PC-3 (cell line): ENCODE data around the gene ENTPD2. TPM values are rescaled to one million over a fixed set of nuclear protein-coding genes. Genes with fewer than 3 reads are reported as not detected.
A peak's percentile ranks its signal among the peaks of the same experiment; 100 is the strongest.
"Not testable (repeated sequence)": the region's sequence is repeated elsewhere in the genome, so short reads cannot be mapped to it uniquely, and the experiment has no call there.

ENCODE experiments used
- ATAC-seq: fragments of 200-7000 bp; cut with Tn5 transposase; 2 replicates; pipeline ENCODE4 v1.9.1; 2020; ENCODE audit warnings: mild to moderate bottlenecking, moderate library complexity
- BruUV-seq: library from RNA; stranded (reverse); fragments of 400-500 nt; replicated peaks from 2 replicates; lab custom pipeline; 2021; lab: Mats Ljungman, UMichigan
- CTCF ChIA-PET: fragments of 300-600 bp; sonication (Branson Sonifier 250); formaldehyde crosslinking; loops from one replicate; lab custom pipeline; 2022; ENCODE audit warnings: antibody characterized with exemption; lab: Charles Lee
- POLR2A ChIA-PET: fragments of 300-600 bp; sonication (Branson Sonifier 250); formaldehyde crosslinking; loops from one replicate; lab custom pipeline; 2022; ENCODE audit warnings: antibody characterized with exemption; ENCODE audit not compliant: unreplicated experiment; lab: Charles Lee
- DNase-seq: peaks from one replicate; pipeline ENCODE4 v3.0.0-alpha.2; 2015
- H2AFZ ChIP-seq: fragments of 300-600 bp; sonication (generic); 2 replicates; pipeline ENCODE4 v1.6.0; 2016; ENCODE audit warnings: antibody characterized with exemption, low read length
- H3F3A ChIP-seq: fragments of 300-600 bp; sonication (generic); one replicate; pipeline ENCODE4 v1.6.0; 2017; ENCODE audit warnings: antibody characterized with exemption, low read length, control low read depth, mild to moderate bottlenecking; ENCODE audit not compliant: unreplicated experiment
- H3K27ac ChIP-seq: fragments of 300-600 bp; sonication (generic); 2 replicates; pipeline ENCODE4 v1.5.1; 2016; ENCODE audit warnings: mild to moderate bottlenecking, low read length
- H3K27me3 ChIP-seq: fragments of 300-600 bp; sonication (generic); 2 replicates; pipeline ENCODE4 v1.6.1; 2016; ENCODE audit warnings: low read length, mixed read lengths
- H3K36me3 ChIP-seq: fragments of 300-600 bp; sonication (generic); 2 replicates; pipeline ENCODE4 v1.6.1; 2016; ENCODE audit warnings: low read depth, mixed run types, low read length, mixed read lengths
- H3K4me1 ChIP-seq: fragments of 300-600 bp; sonication (generic); 2 replicates; pipeline ENCODE4 v1.5.1; 2016; ENCODE audit warnings: low read length; ENCODE audit not compliant: insufficient read depth
- H3K4me2 ChIP-seq: fragments of 300-600 bp; sonication (generic); 2 replicates; pipeline ENCODE4 v1.6.0; 2016; ENCODE audit warnings: low read length
- H3K4me3 ChIP-seq: fragments of 300-600 bp; sonication (generic); 2 replicates; pipeline ENCODE4 v1.5.1; 2016; ENCODE audit warnings: mild to moderate bottlenecking, low read length, mixed read lengths
- H3K79me2 ChIP-seq: fragments of 300-600 bp; sonication (generic); 2 replicates; pipeline ENCODE4 v1.6.1; 2017; ENCODE audit warnings: low read length, mixed read lengths
- H3K9ac ChIP-seq: fragments of 300-600 bp; sonication (generic); 2 replicates; pipeline ENCODE4 v1.6.0; 2016; ENCODE audit warnings: mild to moderate bottlenecking, low read length
- H3K9me2 ChIP-seq: fragments of 300-600 bp; sonication (generic); replicated peaks from 2 replicates; pipeline ENCODE4 v1.6.1; 2016; ENCODE audit warnings: mixed run types, low read length, mixed read lengths
- H3K9me3 ChIP-seq: fragments of 300-600 bp; sonication (generic); 2 replicates; pipeline ENCODE4 v1.6.1; 2016; ENCODE audit warnings: low read length, mixed read lengths
- H4K20me1 ChIP-seq: fragments of 300-600 bp; sonication (generic); 2 replicates; pipeline ENCODE4 v1.6.1; 2016; ENCODE audit warnings: low read length, mixed read lengths
- CTCF ChIP-seq: fragments of 300-600 bp; sonication (generic); conservative IDR thresholded peaks from 2 replicates; pipeline ENCODE4 v1.5.1; 2017; ENCODE audit warnings: antibody characterized with exemption, low read depth, mild to moderate bottlenecking, low read length
- EZH2 ChIP-seq: fragments of 300-600 bp; sonication (generic); IDR thresholded peaks from one replicate; pipeline ENCODE4 v1.6.1; 2017; ENCODE audit warnings: antibody characterized with exemption, mild to moderate bottlenecking, low read length; ENCODE audit not compliant: unreplicated experiment
- EZH2phosphoT487 ChIP-seq: fragments of 300-600 bp; sonication (generic); IDR thresholded peaks from 2 replicates; pipeline ENCODE4 v1.6.1; 2018; ENCODE audit warnings: mild to moderate bottlenecking, antibody characterized with exemption, low read length, borderline replicate concordance
- intact Hi-C: fragments of 100-400 bp; cut with micrococcal nuclease; formaldehyde crosslinking; loops from 2 replicates; pipeline ENCODE4 v1.9.0; 2023
- total RNA-seq: library from RNA; depleted of rRNA; stranded (reverse); fragments of >200 nt; gene quantifications from 2 replicates; pipeline ENCODE4 v1.2.3, GENCODE V29; 2014

ENTPD2 gene
- total RNA-seq, 1 experiment from 2014 or later = 1.3 TPM

GRCh38 chr9:137064027-137064879 lies 10.4 kb upstream of the ENTPD2 start:
- DNase-seq (peak; percentile 46), ATAC-seq (0 out of 2 replicates have a peak, but pooled peaks have one; percentile 27)
- H3K27ac ChIP-seq = no peak overlapping the region
- H3K4me3 ChIP-seq = no peak overlapping the region
- no peaks in the 10 kb centered on the region for H3K27me3 ChIP-seq
- H3K79me2 ChIP-seq = peaks cover 25% of the 10 kb centered on the region
- ChIA-PET POLR2A (interaction anchor here (0.6 to 0.7 kb wide), 2 partner anchors 157 to 166 kb away, joined by 3 to 8 read pairs; no protein-coding TSS in a partner anchor), CTCF (interaction anchor here (1.2 kb wide), 1 partner anchor 18 kb away, joined by 16 read pairs; the partner anchor contains the start of gene NPDC1)
- no peak overlapping the region for H2AFZ ChIP-seq
- H3F3A ChIP-seq = peaks cover 2% of the 10 kb centered on the region
- no TSS peak for BruUV-seq
- H3K4me2 ChIP-seq = no peak overlapping the region
- H3K9me3 ChIP-seq = no peaks in the 10 kb centered on the region
- peaks cover 14% of the 10 kb centered on the region for H3K4me1 ChIP-seq
- intact Hi-C loops = no loop called here
- peaks cover 9% of the 10 kb centered on the region; the same call in 1 of the 2 replicates for H4K20me1 ChIP-seq
- no peak overlapping the region for H3K9ac ChIP-seq
- no peaks in the 10 kb centered on the region for H3K9me2 ChIP-seq
- TF ChIP-seq EZH2phosphoT487 (no peak), CTCF (peak; percentile 70), EZH2 (no peak)
- H3K36me3 ChIP-seq = no peaks in the 10 kb centered on the region

- TF ChIP-seq EZH2 (no peak), EZH2phosphoT487 (no peak), CTCF (no peak)
- Histone ChIP-seq H2AFZ (no peak overlapping the region), H3K36me3 (no peaks in the 10 kb centered on the region), H3K9me2 (no peaks in the 10 kb centered on the region), H3K4me3 (no peak overlapping the region), H3F3A (peaks cover under 1% of the 10 kb centered on the region), H3K4me1 (peaks cover 7% of the 10 kb centered on the region), H4K20me1 (peaks cover 1% of the 10 kb centered on the region; the same call in 1 of the 2 replicates), H3K79me2 (peaks cover 17% of the 10 kb centered on the region), H3K27me3 (no peaks in the 10 kb centered on the region), H3K9ac (no peak overlapping the region), H3K27ac (no peak overlapping the region), H3K9me3 (no peaks in the 10 kb centered on the region), H3K4me2 (no peak overlapping the region)
- intact Hi-C loops = no loop called here
- POLR2A ChIA-PET = no interaction called here
- DNase-seq (no peak), ATAC-seq (no peak)
- CTCF ChIA-PET = interaction anchor here (1.2 kb wide), 1 partner anchor 17 kb away, joined by 16 read pairs; the partner anchor contains the start of gene NPDC1
- BruUV-seq = no TSS peak
Measured at GRCh38 chr9:137063311-137064026, 9.6 kb upstream of the ENTPD2 start.

- H3K9ac ChIP-seq, H3F3A ChIP-seq, CTCF ChIA-PET, H3K4me3 ChIP-seq, H3K79me2 ChIP-seq, ATAC-seq, H3K27ac ChIP-seq, H3K36me3 ChIP-seq, H3K4me1 ChIP-seq, H3K27me3 ChIP-seq, H2AFZ ChIP-seq, DNase-seq, BruUV-seq, intact Hi-C loops, H4K20me1 ChIP-seq, POLR2A ChIA-PET, H3K4me2 ChIP-seq, H3K9me3 ChIP-seq, H3K9me2 ChIP-seq: not testable (repeated sequence)
Measured at GRCh38 chr9:137062798-137063197, 8.9 kb upstream of the ENTPD2 start.
